ENCODE measurements around the gene EVX1.

EVX1 gene

GRCh38 chr7:27198138-27198841 is 44.3 kb upstream of the EVX1 start:
- DNase-seq (ENCODE audit: low spot score): no peak
- TF ChIP-seq CTCF (IDR thresholded peaks at IDR 0.05; ENCODE audit: extremely low read depth, missing control alignments): no peak

- TF ChIP-seq CTCF (IDR thresholded peaks at IDR 0.05; ENCODE audit: extremely low read depth, missing control alignments): no peak
- DNase-seq (ENCODE audit: low spot score): no peak
Measured at GRCh38 chr7:27198871-27199801, 43.5 kb upstream of the EVX1 start.

- no peak for TF ChIP-seq CTCF (IDR thresholded peaks at IDR 0.05; ENCODE audit: extremely low read depth, missing control alignments)
- DNase-seq (ENCODE audit: low spot score): no peak
Measured at GRCh38 chr7:27199849-27200760, 42.5 kb upstream of the EVX1 start, which contains the start of gene HOXA13. HOXA13 (minus strand) TSS chr7:27200091; CDS start chr7:27200077, 14 bp downstream.

- DNase-seq (ENCODE audit: low spot score): no peak
- no peak for TF ChIP-seq CTCF (IDR thresholded peaks at IDR 0.05; ENCODE audit: extremely low read depth, missing control alignments)
Measured at GRCh38 chr7:27200761-27201579, 41.6 kb upstream of the EVX1 start.

- no peak for DNase-seq (ENCODE audit: low spot score)
- TF ChIP-seq CTCF (IDR thresholded peaks at IDR 0.05; ENCODE audit: extremely low read depth, missing control alignments): no peak
Measured at GRCh38 chr7:27201580-27202017, 41.0 kb upstream of the EVX1 start.

GRCh38 chr7:27202018-27202861 is 40.4 kb upstream of the EVX1 start:
- DNase-seq (ENCODE audit: low spot score): no peak
- TF ChIP-seq CTCF (IDR thresholded peaks at IDR 0.05; ENCODE audit: extremely low read depth, missing control alignments): no peak
